PC-3 (cell line): ENCODE results near the gene TMEM232.

Experiments used
- EZH2 ChIP-seq: fragments of 300-600 bp; sonication (generic); IDR thresholded peaks from one replicate; pipeline ENCODE4 v1.6.1; 2017; ENCODE audit warnings: antibody characterized with exemption, mild to moderate bottlenecking, low read length; ENCODE audit not compliant: unreplicated experiment
- TF ChIP-seq, protein P1 (sequence below): fragments of 300-600 bp; sonication (generic); conservative IDR thresholded peaks from 2 replicates; pipeline ENCODE4 v1.5.1; 2017; ENCODE audit warnings: antibody characterized with exemption, low read depth, mild to moderate bottlenecking, low read length

DNA sequence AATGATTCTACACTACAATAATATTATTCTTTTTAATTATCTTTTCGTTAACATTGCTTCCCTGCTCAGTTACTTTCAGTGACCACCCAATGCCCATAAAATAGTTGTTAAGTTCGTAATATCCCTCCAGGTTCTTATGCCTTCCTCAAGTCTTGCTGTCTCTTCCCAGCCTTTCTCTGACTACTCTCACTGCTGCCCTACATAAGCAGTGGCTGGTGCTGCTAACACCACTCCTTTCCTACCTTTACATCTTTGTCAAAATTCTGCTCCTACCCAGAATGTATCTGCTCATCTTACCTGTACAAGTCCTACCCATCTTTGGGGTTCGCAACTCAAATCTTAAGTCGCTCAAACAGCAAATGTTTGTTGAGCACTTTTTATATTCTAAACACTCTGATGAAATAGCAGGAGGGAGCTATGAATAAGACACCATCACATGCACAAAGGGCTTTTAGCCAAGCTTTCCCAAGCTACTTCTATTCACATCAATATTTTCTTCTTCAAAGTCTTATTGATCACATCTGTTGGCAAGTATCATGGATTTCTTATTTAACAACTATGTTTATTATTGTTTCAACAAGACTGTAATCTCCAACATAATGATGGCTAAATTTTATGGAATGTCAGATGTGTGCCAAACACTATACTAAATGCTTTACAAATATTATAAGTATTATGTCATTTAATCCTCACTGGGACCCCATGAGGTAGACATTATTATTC lies 41.8 kb upstream of the TMEM232 start:
- TF ChIP-seq, protein P1, sequence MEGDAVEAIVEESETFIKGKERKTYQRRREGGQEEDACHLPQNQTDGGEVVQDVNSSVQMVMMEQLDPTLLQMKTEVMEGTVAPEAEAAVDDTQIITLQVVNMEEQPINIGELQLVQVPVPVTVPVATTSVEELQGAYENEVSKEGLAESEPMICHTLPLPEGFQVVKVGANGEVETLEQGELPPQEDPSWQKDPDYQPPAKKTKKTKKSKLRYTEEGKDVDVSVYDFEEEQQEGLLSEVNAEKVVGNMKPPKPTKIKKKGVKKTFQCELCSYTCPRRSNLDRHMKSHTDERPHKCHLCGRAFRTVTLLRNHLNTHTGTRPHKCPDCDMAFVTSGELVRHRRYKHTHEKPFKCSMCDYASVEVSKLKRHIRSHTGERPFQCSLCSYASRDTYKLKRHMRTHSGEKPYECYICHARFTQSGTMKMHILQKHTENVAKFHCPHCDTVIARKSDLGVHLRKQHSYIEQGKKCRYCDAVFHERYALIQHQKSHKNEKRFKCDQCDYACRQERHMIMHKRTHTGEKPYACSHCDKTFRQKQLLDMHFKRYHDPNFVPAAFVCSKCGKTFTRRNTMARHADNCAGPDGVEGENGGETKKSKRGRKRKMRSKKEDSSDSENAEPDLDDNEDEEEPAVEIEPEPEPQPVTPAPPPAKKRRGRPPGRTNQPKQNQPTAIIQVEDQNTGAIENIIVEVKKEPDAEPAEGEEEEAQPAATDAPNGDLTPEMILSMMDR = no peak
- TF ChIP-seq EZH2 = no peak
